ENCODE measurements around the gene SH2D1A.
A peak's percentile ranks its signal among the peaks of the same experiment; 100 is the strongest.
"Not testable (repeated sequence)": the region's sequence is repeated elsewhere in the genome, so short reads cannot be mapped to it uniquely, and the experiment has no call there.

The SH2D1A gene

DNA sequence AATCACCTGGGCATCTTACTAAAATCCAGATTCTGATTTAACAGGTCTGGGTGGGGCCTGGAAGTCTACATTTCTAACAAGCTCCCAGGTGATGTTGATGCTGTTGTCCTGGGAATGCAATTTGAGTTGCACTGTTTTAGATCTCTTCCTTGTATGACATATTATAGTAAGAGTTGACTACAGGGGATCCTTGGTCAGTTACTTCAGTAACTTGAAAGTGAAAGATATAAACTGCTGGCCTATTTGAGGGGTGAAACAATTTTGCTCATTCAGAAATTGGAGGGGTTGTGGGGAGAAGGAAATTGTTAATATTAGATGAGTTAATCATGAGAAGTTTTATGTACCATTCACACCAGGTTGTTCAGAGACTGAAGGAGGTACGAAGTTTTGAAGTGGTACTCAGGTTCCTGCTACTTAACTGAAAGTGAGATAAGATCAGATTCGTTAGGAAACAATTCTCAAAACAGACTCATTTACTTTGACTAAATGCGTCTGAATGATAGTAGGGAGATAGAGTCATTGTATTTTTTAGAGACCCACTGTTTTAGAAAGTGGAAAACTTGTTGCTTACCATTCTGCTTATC, 12.5 kb downstream of the SH2D1A start:
- no peak for DNase-seq

DNA sequence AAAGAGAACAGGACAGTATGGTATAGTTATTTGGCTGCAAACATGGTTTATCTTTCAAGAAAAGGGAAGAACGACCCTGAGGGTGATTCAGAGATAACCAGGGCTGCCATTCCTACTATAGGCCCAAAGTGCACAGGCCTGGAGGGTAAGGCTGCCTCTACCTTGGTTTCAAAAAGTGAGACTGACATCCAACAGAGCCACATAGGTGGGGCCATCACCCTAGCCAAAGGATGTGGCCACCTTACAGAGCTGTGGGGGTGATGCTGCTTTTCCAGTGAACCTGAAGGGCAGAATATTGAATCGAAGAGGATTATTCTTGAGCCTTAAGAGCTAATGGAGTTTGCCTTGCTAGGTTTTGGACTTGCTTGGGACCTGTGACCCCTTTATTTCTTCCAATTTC, 15.7 kb downstream of the SH2D1A start:
- no peak for DNase-seq

DNA sequence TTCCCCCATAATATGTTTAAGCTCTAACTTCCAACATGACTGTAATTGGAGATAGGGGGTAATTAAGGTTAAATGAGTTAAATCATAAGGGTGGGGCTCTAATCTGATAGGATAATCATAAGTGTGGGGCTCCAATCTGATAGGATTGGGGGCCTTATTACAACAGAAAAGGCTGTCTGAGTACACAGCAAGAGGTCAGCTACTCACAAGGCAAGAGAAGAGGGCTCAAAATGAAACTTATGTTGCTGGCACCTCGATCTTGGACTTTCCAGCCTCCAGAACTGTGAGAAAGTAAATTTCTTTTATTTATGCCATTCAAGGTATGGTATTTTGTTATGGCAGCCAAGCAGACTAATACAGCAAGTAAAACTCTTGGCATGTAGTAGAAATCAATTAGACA, 16.4 kb downstream of the SH2D1A start:
- DNase-seq = no peak

DNA sequence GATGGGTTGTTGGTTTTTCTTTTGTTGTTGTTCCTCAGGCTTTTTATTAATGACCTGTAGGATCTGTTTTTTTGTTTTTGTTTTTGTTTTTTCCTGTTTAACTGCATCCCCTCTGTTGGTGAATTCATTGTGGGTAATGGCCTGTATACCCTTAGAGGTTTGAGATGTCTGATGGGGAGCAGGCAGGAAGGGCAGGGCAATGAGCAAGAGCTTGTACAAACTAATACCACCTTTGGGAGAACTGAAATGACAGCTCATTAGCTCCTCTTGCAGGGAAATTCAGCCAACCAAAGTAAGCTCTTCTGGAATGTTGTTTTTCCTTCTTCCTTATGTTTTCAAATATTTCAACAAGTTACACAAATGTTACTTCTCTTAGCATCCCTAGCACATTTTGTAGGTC, 23.4 kb downstream of the SH2D1A start:
- DNase-seq = no peak

DNA sequence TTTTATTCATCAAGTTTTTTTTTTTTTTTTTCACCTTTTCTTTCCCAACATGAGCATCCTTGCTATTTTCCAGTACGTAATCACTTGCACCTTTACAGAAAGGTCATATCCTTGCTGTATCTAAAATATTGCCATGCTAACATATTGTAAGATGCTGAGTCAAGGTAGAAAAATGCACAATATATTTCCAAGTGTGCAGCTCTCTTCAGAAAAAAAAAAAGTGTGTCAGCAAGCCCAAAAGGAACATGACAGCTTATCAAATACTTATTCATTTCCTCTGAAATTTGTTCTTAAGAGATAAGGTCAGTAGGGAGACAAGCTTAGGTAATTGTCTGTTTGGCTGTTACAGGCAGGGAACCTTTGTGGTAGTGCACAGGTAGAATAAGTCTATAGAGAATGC, 27.0 kb downstream of the SH2D1A start:
- no peak for DNase-seq

DNA sequence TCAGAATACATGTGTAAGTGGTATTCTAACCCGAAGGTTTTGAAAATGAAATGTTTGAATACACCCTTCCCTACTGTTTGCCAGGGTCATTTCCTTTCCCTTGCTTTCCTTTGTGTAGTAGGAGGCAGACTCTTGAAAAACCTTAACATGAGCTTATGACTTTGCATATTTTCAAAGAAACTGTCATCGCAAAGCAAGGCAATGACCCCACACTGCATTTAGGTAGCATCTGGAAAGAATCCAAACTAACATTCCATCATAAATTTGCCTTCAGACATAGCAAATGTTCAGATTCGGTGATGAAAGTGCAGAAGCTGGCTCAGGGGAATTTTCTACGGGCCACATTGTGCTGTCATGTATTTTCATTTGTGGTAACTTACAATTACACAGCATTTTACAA, 32.3 kb downstream of the SH2D1A start:
- no peak for DNase-seq

DNA sequence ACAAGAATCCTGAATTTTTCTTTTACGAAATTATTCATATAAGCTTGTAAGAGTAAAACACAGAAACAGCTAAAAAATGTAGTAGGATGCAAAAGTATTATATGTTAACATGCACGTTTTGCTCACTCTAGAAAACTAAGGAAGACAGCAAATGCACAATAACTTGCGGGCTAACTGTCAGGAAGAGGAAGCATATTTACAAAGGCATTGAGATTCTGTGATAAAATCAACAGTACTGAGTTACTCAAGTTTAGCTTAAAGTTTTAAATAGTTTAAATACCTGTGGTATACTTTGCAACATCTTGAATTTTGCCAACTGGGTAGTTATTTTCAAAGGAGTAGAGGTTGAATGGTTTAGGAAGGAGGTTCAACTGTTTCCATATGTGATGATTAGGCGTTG, 37.0 kb downstream of the SH2D1A start:
- no peak for DNase-seq

DNA sequence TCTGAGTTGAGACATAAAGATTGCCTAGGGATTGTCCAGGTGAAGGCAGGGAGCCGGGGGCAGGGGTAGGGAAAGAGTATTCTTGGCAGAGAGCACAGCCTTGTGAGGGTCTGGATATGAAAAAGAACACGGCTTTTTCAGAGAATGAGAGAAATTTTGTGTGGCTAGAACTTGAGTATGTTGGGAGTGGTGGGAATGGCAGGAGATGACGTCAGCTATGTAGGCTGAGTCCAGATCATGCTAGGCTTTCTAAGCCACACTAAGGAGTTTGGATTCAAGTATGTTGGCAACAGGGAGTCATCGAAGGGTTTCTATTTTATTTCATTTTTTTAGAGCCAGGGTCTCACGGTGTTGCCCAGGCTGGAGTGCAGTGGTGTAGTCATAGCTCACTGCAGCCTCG, 40.0 kb downstream of the SH2D1A start:
- DNase-seq = no peak

DNA sequence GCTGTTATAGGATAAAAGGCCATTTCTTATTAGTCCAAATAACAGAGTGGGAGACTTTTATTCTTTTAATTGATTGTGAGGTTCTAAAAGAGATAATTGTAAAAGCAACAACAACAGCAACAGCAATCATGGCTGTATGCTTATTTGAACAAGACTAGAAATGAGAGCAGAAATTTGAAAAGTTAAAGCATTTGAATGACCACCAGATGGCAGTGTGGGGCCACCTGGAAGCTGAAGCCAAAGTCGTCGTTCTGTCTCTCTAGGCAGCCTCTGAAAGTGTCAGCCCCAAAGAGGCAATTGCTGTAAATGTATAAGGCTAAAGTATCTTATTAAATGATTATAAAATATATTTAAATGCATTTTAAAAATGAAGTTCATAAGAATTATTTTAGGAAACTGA, 42.2 kb downstream of the SH2D1A start:
- peak; percentile 0 for DNase-seq

DNA sequence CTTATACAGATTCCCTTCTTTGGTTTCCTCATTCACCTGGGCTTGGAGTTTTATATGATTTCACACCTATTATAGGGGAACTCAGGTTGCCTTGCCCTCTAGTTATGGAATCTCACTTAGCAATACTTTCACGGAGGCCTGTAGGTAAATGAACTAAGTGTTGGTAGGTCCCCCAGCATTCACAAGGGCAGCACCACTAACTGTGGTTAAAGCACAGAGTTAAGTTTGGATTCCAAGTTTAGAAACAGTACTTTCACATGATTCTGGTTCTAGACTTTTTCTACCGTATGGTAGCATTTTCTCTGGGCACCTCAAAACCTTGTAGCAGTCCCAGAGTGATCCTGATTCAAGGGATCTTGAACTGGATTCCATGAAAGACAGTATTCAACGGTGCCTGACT, 46.4 kb downstream of the SH2D1A start:
- no peak for DNase-seq

DNA sequence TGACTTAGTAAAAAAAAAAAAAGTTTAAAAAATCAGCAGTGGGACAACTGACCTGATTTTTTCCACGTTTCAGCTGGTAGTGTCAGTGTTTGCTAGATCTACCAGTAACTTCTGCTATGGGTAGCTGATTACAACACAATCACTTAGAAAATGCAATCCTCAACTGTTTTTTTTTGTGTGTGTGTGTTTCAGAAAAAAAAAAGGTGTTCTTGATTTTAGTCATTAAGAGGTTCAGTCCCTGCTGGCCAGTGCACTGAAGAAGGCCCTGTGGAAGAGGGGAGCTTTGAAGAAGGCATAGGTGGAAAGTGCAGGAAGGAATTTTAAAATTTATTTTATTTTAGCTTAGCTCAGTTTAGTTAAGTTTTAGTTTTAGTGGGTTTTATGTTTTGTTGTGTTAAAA, 46.9 kb downstream of the SH2D1A start:
- no peak for DNase-seq

DNA sequence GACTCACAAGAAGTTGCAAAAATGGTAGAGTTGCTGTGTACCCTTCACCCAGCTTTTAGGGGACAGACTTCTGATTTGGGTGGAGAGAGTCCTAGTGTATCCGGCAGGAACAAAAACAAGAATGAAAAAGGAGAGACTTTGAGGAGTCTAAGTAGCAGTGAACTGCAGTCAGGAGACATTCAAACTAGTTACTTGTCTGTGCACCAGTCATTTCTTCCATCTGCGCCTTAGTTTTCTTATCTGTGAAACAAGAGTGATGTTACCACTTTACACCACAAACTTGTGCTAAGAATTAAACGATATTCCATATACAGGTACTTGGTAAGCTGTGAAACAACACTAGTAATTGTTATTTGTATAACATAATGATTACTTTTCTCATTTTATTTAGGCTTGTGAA, 47.3 kb downstream of the SH2D1A start:
- DNase-seq = no peak

DNA sequence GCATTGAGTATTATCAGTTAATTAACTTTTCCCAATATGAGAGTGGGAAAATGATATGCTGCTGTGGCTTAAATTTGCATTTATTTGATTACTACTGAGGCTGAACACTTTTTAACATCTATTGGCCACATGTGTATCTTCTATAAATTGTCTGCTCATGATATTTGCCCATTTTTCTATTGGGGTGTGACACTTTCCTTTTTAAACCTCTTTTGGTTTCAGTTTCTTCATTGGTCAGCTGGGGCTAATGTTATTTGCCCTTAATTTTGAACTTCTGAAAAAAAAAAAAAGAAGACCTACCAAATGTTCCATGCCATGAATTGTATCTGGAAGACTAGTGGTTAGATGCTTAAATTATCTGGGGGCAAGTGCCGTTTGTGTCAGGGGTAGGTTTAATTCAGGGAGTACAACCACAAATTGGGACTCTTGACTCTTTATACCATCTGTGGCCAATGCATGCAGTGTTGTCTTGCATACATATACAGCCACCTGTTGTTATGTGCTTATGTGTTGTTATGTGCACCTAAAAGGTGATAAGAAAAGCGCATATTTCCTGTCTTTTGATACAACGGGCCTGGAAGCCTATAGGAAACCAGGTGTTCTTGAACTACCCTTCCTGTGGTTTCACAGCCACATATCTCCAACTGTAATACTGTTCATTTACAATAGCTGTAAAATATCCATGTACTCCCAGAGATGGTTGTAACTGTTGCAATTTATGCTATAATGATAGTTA, 49.0 kb downstream of the SH2D1A start:
- DNase-seq = no peak

DNA sequence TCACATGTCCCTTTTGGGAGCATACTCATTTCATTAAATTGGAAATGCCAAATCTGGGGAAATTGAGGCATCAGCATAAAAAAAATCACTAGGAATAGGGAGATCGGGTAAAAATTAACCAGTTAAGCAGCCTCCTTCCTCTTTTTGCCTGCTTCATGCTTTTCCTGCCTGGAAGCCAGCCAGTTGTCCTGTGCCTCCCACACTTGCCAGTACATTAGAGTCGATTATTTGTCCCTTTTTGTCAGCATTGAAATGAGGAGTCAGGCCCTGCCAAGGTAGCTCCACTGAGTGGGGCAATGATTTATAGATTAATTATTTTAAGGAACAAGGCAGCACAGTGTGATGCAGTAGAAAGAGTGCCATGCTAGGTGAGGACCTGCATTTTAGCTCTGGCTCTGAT, 55.3 kb downstream of the SH2D1A start:
- DNase-seq = no peak

DNA sequence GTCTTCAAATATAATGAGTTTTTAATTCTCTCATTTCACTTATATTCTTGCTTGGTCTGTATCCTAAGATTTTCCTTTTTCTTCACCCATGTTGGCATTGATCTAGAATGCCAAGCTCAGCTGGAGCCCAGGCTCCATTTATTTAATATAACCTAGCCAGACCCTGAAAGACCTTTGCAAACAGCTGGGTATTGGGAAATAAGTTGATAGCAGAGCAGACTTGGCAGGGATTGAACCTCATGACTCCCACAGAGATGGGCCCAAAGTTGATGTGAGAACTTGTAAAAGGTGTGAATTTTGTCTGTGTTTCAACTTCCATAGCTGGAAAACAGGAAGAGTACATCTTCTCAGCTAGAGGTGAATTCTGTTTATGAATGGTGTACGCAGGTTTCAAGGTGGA, 59.5 kb downstream of the SH2D1A start:
- no peak for DNase-seq

DNA sequence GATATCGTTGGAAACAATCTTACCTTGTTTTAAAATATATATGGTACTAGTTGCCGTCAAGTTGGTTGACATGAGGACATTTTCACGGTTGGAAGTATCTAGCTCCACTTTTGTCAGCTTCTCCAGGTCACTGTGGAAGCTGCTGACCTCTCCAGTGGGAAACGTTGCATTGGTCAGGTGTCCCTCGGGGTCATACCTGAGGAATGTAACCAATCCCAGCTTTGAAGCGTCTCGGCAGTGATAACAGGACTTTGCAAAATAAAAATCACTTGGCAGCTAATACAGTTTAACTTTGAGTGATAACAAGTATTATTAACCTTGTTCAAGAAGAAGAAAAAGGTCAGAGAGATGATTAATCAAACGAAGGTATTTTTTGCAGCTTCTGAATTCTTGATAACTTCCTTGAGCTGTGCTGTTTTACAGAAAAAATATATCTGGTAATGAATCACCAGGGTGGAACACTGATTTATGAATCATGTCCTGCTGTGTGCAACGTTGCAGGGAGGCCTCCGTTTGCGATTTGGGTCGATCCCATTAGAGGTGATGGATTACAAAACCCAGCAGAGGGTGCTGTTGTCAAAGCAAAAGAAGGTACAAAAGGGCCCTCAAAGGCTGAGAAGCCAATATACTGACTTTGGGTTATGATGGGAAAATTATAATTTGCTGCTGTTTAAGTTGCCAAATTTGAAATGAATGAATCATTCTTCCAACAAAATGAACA, 60.1 kb downstream of the SH2D1A start:
- peak; percentile 1 for DNase-seq

DNA sequence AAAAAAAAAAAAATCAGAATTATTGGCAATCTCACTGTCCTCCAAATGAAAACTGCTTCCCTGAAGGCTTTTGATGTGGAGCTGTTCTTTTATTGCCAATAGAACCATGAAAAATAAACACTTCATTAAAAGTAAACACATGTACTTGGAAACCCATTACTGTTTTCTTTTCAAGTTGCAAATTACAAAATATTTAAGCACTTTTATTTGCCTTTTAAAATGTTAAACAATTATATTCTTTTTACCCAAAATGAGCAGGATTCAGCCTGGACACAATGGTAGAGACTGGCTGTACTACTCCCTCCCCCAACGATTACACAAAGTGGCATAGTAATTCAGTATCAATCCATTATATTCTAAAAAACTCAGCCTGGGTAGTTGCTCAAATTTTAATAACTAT, 60.9 kb downstream of the SH2D1A start:
- no peak for DNase-seq

DNA sequence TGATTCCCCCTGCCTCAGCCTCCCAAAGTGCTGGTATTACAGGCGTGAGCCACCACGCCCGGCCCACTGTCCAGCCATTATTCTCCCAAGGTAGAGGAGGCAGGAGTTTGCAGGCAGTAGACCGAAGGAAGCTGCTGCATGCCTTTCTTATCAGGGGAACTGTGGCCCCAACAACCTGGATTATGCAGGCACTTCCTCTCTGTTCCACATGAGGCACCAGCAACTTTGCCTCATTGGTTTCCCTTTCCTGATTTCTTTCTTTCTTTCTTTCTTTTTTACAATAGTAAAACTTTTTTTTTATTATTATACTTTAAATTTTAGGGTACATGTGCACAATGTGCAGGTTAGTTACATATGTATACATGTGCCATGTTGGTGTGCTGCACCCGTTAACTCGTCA, 62.0 kb downstream of the SH2D1A start:
- not testable (repeated sequence) for DNase-seq

DNA sequence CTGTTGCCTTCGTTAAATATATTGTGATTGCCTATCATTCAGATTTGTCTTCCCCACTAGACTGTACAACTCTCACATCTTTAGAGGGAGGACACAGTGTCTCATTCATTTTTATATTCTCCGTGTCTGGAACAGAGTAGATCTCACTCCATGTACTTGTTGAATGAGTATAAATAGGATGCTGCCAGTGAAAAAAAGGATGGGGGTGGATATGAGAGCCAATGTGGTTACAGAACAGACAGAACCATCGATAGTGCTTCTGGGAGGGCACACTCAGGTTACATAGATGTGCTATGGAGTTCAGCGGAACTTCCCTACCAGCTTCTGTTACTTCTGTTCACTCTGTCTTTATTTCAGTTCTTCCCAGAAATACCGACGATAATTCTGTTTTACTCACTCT, 66.9 kb downstream of the SH2D1A start:
- no peak for DNase-seq

DNA sequence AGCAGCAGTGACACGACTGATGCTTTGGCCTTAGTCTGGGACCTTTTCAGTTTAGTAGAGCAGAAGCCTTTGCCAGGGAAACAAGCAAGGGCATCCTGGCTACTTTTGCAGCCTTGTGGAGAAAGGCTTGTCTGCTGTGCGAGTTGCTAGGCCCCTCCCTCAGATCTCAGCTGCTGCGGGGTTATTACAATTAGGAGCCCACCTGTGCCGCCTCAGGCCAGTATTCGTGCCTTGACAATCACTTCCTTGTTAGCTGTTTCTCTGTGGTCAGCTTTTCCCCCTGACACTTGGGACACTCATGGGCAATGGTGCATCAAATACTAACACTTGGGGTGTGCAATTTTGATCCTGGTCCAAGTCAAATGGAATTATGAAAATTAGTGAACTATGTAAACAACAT, 67.9 kb downstream of the SH2D1A start:
- no peak for DNase-seq

DNA sequence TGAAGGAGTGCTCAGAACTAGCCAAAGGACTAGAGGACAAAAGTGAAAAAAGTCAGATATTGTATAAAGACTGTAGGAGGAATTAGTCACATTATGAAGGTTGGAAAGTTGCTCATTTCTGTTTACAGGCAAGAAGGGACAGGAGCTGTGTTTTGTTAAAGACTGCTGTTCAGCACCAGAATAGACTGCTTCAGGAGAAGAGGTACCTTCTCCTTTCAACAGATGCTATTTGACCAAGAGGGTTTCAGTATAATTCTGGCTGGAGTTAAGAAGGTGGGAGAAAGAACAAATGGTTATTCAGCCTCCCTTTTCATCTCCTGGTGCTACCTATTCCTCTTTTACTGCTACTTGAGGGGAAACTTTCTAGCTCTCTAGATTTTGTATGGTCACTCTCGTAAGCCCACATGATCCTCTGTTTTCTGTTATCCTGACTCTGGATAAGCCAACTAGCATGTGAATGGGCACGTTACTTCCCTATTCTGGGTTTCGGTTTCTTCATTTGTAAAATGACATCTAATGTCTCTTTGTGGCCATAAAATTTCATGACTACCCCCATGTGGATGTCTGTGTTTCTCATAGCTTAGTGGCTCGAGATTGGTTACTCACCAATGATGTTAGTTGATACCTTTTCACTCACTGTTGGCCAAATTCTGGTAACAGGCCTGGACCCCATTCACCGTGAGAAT, 68.9 kb downstream of the SH2D1A start:
- no peak for DNase-seq

DNA sequence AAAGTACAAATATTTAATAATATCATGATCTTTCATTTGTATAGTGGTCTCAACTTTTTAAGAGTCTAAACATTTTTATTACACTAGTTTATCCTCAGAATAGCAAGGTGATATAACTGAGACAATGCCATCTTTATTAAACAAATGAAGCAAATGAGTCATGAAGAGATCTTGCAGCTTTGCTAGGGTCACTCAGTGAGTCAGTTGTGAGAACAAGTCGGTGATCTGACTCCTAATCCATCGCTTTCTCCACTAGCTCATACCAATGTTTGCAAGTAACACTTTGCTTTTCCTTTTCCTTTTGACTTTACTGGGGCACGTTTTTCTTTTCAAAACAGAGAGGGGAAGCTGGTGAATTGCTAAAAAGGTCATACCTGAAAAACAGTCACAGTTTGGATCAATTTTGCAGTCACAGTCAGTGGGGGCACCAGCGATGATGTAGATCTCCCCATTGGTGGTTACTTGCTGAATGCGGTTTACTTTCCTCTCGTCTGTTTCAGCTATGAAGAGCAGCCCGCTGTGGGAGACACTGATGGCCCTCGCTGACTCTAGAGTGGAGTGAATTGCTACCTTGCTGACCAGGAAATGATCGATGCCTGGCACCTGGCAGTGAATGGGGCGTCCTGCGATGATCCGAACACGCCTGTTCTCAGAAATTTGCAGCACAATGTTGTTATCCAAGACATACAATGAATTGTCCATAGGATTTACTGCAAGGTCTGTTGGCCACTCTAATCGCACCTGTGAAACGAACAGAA, 75.7 kb downstream of the SH2D1A start:
- no peak for DNase-seq

Data from NCI-H2171 (cell line).